Renal cortical epithelial cell (primary cell): ENCODE data around the gene ST6GALNAC3. TPM values are rescaled to one million over a fixed set of nuclear protein-coding genes. Genes with fewer than 3 reads are reported as not detected.
A peak's percentile ranks its signal among the peaks of the same experiment; 100 is the strongest.

Experiments used
- DNase-seq: peaks from one replicate; pipeline ENCODE4 v3.0.0-alpha.2; 2011; ENCODE audit warnings: low read depth
- total RNA-seq: library from RNA; depleted of rRNA; stranded (reverse); fragments of >200 nt; gene quantifications from 2 replicates; pipeline ENCODE4 v1.2.3, GENCODE V29; 2014

ST6GALNAC3 gene
- total RNA-seq, 1 donor from 2014 or later, result 0.50 TPM

- DNase-seq, result no peak
These were observed 213.4 kb downstream of the ST6GALNAC3 start for GRCh38 chr1:76287917-76288316.

- DNase-seq, result no peak
These were observed 214.4 kb downstream of the ST6GALNAC3 start for GRCh38 chr1:76288758-76289483.

GRCh38 chr1:76289692-76290091, 215.1 kb downstream of the ST6GALNAC3 start:
- DNase-seq, result peak; percentile 82

- peak; percentile 26 for DNase-seq
These were observed 215.7 kb downstream of the ST6GALNAC3 start for GRCh38 chr1:76290271-76290670.

GRCh38 chr1:76291191-76291590, 216.6 kb downstream of the ST6GALNAC3 start:
- no peak for DNase-seq

- DNase-seq, result peak; percentile 72
These were observed 217.2 kb downstream of the ST6GALNAC3 start for GRCh38 chr1:76291737-76292136.

GRCh38 chr1:76292418-76293184, 218.1 kb downstream of the ST6GALNAC3 start:
- peak; percentile 97 for DNase-seq

- no peak for DNase-seq
These were observed 219.3 kb downstream of the ST6GALNAC3 start for GRCh38 chr1:76293831-76294230.

- no peak for DNase-seq
These were observed 220.1 kb downstream of the ST6GALNAC3 start for GRCh38 chr1:76294482-76295194.

GRCh38 chr1:76298399-76298798, 223.9 kb downstream of the ST6GALNAC3 start:
- no peak for DNase-seq

GRCh38 chr1:76299036-76299435, 224.5 kb downstream of the ST6GALNAC3 start:
- DNase-seq, result no peak

- DNase-seq, result no peak
These were observed 226.0 kb downstream of the ST6GALNAC3 start for GRCh38 chr1:76300556-76300955.

GRCh38 chr1:76302711-76303339, 228.3 kb downstream of the ST6GALNAC3 start:
- DNase-seq, result no peak

- no peak for DNase-seq
These were observed 228.8 kb downstream of the ST6GALNAC3 start for GRCh38 chr1:76303340-76303717.

- DNase-seq, result no peak
These were observed 238.8 kb downstream of the ST6GALNAC3 start for GRCh38 chr1:76313304-76313703.

GRCh38 chr1:76314730-76315129, 240.2 kb downstream of the ST6GALNAC3 start:
- DNase-seq, result no peak

GRCh38 chr1:76317299-76317900, 242.9 kb downstream of the ST6GALNAC3 start:
- no peak for DNase-seq

- DNase-seq, result peak; percentile 67
These were observed 256.6 kb downstream of the ST6GALNAC3 start for GRCh38 chr1:76330991-76331603.

GRCh38 chr1:76335882-76336281, 261.3 kb downstream of the ST6GALNAC3 start:
- no peak for DNase-seq

GRCh38 chr1:76336931-76337371, 262.4 kb downstream of the ST6GALNAC3 start:
- peak; percentile 82 for DNase-seq
